Dermis microvascular lymphatic vessel endothelial cell (primary cell): ENCODE results near the gene TNFRSF13B. TPM values are rescaled to one million over a fixed set of nuclear protein-coding genes. Genes with fewer than 3 reads are reported as not detected.
"Not testable (repeated sequence)": the region's sequence is repeated elsewhere in the genome, so short reads cannot be mapped to it uniquely, and the experiment has no call there.

Source experiments
- DNase-seq, 2 donors: peaks; one replicate each; pipeline versions ENCODE4 v3.0.0 to v3.0.0-alpha.2; 2010; ENCODE audit warnings: low read depth in 2 of 2
- total RNA-seq: library from RNA; depleted of rRNA; stranded (reverse); fragments of >200 nt; gene quantifications from 2 replicates; pipeline ENCODE4 v1.2.1, GENCODE V29; 2014

TNFRSF13B gene
- total RNA-seq = not detected in 2 replicates

GRCh38 chr17:16971458-16972338 lies at the start of gene TNFRSF13B:
TSS of gene TNFRSF13B (minus strand) at chr17:16972118. CDS start at chr17:16972075, 43 bp downstream.
- no peak for DNase-seq

GRCh38 chr17:17021194-17021863 lies 49.4 kb upstream of the TNFRSF13B start:
- no peak for DNase-seq

- no peak for DNase-seq
Observed at GRCh38 chr17:17020821-17021193, 48.9 kb upstream of the TNFRSF13B start.

- no peak for DNase-seq
Observed at GRCh38 chr17:17019891-17020456, 48.1 kb upstream of the TNFRSF13B start.

- no peak for DNase-seq
Observed at GRCh38 chr17:17019430-17019762, 47.5 kb upstream of the TNFRSF13B start.

DNA sequence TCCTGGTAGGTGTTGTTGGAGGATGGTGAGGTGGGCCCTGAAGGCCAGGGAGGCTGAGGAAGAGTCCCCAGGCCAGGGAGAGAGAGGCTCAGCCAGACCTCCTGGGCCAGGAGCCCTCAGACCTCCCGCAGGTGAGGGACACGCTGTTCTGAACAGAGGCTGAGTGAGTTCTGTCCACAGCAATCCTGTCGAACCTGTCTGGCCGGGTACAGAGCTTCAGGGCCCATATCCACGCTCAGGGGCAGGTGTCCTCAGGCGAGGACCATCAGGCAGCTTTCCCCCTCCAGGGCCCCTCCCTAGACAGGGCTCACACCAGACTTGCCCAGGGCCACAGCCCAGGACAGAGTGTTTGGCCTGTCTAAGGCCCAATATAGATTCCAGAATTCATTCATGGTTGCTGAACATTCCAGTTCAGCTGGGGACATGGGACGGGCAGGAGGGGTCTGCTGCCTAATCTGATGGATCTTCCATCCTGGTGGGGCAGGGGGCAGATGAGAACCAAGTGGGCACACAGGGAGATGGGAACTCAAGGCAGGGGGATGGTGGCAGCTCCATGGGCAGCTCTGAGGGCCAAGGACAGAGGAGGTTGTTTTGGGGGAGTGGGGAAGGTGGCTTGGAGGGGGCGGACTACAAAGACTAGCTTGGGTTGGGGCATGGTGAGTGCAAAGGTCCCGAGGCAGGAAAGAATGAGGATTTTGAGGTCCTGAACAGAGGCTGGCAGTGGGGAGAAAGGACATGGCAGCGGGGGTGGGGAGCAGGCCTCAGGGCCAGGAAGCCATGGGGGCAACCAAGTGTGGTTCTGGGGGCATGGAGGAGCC lies 46.9 kb upstream of the TNFRSF13B start:
- DNase-seq = no peak

- no peak for DNase-seq
Observed at GRCh38 chr17:17018021-17018441, 46.1 kb upstream of the TNFRSF13B start.

DNA sequence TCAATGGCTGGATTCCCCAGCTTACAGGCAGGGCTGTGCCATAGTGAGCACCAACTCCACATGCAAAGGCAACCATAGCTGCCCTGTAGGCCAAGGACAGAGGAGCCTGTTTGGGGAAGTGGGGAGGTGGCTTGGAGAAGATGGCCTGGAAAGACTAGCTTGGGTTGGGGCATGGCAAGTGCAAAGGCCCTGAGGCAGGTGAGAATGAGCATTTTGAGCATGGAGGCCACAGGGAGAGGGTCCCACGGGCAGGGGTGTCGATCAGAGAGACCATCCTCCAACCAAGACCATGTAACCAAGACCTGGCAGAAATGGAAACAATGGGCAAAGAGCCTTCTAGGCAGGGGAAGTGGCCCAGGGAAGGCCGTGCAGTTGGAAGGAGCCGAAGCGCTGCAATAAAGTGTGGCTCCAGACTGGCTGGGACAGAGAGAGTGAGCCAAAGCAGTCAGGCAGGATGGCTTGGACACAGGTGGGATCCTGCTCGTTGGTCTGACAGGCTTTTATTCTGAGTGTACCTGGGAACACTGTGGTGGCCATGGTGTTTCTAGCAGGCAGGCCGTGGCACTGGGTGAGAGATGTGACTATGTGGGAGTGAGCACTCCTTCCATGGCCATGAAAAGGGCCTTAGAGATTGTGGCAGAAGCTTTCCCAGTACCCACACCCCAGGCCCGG lies 45.6 kb upstream of the TNFRSF13B start:
- no peak for DNase-seq

- DNase-seq = peak in 1 of 2 donors; percentile 22
Observed at GRCh38 chr17:17016199-17017197, 44.6 kb upstream of the TNFRSF13B start.

GRCh38 chr17:17015230-17015629 lies 43.3 kb upstream of the TNFRSF13B start:
- no peak for DNase-seq

DNA sequence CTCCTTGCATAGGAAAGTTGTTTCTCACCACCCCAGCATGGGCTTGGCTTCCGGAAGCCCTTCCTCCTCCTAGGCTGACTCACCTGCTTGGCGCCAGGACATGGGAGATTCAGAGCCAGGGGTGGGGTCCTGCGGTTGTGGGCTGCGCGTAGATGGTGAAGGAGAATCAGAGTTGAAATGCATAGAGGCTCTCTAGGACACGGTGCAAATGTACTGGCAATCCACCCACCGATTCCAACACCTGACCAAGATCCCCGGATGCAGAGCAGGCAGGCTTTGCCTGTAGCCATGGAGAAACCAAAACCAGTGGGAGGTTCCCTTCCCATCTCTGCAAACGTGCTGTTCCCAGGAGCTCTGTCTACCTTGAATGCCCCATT lies 42.8 kb upstream of the TNFRSF13B start:
- peak in 1 of 2 donors; percentile 29 for DNase-seq

- DNase-seq = not testable (repeated sequence)
Observed at GRCh38 chr17:17013828-17014747, 42.2 kb upstream of the TNFRSF13B start.

- DNase-seq = peak in 1 of 2 donors; percentile 17
Observed at GRCh38 chr17:17011043-17011907, 39.4 kb upstream of the TNFRSF13B start.

DNA sequence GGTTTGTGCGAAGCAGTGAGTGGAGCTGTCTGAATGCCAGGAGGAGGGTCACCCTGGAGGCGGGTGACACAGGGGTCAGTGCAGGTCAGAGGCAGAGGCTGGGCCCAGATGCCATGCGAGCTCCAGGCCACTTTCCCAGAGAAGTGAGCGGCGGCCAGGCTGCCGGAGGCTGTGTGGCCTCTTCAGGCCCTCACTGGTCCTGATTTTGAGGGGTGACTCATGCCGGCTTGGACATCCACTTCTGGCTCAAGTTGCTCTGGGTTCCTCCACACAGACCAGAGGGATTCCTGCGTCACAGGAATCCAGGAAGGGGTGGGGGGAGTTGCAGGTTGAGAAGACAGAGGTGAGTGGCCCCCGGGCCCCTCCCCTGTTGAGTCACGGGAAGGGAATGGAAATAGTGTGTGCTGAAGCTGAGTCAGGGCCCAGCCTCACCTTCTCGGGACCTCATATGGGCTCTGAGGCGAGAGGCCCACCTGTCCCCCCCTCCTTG lies 38.7 kb upstream of the TNFRSF13B start:
- DNase-seq = not testable (repeated sequence)

- not testable (repeated sequence) for DNase-seq
Observed at GRCh38 chr17:17009972-17010371, 38.1 kb upstream of the TNFRSF13B start.

- not testable (repeated sequence) for DNase-seq
Observed at GRCh38 chr17:17008621-17009397, 36.9 kb upstream of the TNFRSF13B start.

GRCh38 chr17:17007891-17008290 lies 36.0 kb upstream of the TNFRSF13B start:
- DNase-seq = not testable (repeated sequence)
